GM19239 (cell line): ENCODE measurements around the gene ANO9.

Experiments used
- DNase-seq: peaks from one replicate; pipeline ENCODE4 v3.0.0; 2011; ENCODE audit warnings: low spot score; ENCODE audit not compliant: insufficient read length
- FAIRE-seq: peaks from 2 replicates; lab custom pipeline; 2011; peaks lifted over from hg19 to GRCh38; lab: Jason Lieb, UNC

ANO9 gene

DNA sequence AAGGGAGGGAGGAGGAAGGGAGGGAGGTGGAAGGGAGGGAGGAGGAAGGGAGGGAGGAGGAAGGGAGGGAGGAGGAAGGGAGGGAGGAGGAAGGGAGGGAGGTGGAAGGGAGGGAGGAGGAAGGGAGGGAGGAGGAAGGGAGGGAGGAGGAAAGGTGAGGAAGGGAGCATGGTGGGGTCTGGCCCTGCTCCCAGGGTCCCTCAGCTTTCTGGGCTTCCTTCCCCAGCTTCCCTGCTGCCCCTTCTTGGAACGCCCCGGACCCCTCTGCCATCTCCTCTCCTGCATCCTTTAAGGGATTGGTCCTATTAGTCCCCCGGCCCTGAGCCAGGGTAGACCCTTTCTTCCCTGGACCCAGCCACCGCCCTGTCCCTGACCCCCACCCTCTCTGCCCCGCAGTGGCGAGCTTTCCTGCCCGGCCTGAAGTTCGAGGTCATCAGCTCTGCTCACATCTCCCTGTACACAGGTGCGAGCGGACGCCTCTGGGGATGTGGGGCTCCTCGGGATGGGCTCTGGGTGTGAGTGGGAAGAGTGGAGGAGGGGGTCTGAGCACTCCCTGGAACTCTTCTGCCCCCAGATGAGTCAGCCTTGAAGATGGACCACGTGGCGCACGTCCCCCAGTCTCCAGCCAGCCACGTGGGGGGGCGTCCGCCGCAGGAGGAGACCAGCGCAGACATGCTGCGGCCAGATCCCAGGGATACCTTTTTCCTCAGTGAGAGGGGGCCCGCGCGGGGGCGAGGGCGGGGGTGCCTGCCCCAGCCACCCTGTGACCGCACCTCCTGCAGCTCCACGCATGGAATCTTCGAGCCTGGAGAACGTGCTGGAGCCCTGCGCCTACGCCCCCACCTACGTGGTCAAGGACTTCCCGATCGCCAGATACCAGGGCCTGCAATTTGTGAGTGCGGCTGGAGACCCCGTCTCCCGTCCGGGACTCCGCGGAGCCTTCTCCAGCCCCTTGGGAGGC lies 66.5 kb downstream of the ANO9 start:
- DNase-seq, result no peak
- FAIRE-seq, result no peak

DNA sequence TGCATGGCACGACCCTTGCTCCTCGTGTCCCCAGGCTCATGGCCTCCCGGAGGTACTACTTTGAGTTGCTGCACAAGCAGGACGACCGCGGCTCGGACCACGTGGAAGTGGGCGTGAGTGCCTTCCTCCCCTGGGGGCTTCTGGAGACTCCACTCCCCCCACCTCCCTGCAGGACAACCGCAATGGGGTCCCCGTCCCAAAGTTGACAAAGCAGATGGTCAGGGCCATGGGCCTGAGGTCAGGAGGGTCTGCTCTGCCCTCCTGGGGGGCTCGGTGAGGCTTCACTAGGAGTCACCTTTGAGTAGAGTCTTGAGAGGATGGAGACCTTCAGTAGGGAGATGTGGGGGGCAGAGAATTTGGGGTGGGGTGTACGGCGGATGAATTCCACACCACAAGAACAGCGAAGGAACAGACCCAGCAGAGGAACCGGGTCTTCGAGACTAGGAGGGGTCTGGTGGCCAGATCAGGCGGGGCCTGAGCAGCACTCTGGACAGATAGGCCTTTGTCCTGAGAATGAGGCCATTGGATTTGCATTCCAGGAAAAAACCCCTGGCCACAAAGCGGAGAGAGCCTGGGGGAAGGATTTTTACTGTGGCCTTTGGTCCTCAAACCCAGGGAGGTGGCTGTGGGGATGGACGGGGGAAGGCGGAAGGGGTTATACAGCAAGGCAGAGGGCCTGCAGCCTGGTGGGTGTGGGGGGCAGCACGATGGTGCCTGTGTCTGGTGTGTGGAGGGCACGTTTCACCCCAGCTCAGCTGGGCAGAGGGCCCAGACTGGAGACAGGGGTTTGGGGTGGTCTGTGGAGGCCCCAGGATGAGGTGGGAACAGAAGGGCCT lies 67.9 kb downstream of the ANO9 start:
- DNase-seq, result no peak
- no peak for FAIRE-seq

DNA sequence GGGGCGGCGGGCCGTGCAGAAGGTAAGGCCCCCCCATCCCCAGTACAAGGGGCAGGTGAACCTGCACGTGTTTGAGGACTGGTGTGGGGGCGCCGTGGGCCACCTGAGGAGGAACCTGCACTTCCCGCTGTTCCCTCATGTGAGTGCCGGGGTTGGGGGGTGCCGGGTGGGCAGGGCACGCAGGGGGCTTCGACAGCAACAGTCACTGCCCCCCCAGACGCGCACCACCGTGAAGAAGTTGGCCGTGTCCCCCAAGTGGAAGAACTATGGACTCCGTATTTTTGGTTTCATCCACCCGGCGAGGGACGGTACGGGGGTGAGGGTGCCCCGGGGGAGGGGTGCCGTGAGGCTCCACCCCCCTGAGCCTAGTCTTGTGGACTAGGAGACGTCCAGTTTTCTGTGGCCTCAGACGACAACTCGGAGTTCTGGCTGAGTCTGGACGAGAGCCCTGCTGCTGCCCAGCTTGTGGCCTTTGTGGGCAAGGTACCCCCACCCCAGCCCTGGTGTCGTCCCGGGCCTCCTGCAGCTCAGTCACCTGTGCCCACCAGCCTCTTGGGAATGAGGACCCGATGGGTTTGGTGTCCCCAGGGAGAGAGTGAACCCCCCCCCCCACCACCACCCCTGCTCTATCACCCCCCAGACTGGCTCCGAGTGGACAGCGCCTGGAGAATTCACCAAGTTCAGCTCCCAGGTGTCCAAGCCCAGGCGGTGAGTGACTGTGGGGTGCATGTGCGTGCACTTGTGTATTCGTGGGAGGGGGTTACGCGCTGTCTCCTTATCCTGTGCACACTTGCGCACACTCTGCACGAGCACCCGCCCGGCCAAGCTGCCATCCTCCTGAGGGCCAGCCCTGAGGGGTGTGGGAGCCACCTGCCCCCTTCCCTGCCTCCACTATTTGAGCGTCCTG lies 68.7 kb downstream of the ANO9 start:
- no peak for FAIRE-seq

DNA sequence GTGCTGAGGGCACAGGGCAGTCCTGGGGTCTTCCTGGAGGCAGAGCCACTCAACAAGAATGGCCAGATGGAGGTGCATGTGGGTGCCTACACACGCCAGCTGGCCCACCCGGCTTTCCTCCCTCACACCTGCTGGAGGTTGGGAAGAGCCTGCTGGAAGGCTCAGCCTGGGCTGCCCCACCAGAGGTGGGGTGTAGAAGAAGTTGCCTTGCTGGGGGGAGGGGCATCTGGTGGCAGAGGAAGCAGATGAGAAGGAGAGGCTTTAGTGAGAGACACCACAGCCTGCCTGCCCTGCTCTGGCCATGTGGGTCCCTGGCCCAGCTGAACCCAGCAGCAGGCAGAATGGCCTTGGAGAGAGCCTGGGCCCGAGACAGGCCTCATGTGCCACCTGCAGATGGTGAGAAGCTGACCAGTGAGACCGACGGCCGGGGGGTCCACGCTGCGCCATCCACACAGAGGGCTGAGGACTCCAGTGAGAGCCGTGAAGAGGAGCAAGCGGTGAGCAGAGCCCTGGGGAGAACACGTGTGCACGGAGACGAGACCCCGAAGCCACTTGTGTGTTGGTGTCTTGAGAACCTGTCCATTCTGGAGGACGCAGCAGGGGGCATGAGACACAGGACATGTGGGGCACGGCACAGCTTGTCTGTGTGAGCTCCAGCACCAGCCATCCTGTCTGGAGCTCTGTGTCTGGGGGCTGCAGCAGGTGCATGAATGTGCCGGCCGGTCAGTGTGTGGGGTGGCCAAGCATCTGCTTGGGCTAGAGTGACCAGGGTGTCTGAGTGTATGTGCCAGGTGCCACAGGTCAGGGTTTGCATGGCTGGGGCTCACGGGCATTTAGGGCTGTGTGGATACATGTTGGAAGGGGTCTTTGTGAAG lies 69.9 kb downstream of the ANO9 start:
- no peak for FAIRE-seq
- DNase-seq, result no peak

More for the DNA sequence above, 68.7 kb downstream of the ANO9 start:
- DNase-seq, result no peak

DNA sequence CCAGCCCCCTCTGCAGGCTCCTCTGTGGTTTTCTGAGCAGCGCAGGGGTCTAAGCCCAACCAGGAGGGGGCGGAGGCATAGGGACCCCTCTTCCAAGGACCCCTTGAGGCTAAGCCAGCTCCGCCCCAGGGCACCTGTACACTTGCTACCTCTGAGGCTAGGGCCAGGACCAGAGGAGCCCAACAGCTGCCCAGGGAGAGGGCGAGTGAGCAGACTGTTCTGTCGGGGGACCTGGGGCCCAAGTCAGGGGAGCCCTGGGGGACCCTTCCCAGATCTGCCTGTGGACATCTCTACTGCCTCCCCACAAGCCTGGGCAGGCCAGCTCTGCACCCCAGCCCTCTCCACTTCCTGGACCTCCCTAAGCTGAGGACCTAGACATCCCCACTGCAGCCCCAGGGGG lies 70.8 kb downstream of the ANO9 start:
- no peak for DNase-seq
- FAIRE-seq, result no peak

DNA sequence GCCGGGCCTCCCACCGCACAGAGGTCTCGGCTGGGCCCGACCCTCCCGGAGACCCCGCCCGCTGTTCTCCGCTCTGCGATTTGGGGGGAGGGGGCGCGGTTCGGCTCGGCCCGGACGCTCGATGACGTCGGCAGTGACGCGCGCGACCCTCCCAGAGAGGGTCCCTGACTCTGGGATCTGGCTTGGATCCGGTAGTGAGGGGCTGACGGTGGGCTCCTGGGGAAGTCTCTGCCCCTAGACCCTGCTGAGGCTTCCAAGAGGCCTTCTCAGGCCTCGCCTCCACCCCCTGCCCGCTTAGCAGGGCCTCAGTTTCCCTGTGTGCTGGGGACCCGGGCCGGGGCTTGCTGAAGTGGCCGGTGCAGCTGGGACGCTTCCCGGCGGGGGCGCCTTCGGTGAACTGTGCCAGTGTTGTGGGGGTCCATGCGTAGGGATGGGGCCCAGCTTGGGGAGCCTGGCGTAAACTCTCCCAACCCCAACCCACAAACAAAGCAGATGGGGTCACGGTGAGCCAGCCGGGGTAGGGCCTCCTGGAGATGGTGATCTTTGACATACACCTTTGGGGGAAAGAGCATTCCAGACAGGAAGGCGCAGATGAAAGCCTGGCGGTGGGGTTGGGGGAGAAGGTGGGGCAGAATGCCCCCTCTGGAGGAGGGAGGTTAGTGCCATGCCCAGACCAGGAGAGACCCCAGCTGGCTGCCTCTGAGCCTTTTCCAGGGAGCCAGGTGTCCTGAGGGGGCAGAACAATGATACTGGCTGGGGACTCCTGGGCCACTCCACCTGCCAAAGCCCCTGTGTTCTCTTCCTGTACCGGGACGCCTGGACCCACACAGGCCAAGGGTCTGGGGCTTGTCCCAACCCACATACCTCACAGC lies 71.5 kb downstream of the ANO9 start:
- FAIRE-seq (no peak), DNase-seq (peak; percentile 31)

DNA sequence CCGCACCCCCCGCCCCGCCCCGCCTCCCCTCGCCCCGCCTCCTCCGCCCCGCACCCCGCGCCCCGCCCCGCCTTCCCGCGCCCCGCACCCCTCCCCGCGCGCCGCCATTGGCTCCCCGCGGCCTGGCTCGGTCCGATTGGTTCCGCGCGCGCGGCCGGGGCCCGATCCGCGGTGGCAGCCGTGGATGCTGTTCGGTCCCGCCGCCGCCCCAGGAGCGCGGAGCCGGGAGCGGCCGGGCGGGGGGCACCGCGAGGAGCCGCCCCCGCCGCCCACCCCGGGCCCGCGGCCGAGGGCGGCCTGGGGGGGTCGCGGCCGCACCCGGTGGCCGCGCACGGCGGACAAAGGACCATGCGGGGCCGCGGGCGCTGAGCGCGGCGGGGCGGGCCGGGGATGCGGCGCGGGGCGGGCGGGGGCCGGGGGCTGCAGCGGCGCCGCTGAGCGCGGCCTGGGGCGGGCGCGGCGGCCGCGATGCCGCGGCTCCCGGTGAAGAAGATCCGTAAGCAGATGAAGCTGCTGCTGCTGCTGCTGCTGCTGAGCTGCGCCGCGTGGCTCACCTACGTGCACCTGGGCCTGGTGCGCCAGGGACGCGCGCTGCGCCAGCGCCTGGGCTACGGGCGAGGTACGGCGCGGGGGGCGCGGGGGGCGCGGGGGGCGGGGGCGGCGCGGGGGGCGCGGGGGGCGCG lies 72.3 kb downstream of the ANO9 start, which contains the start of gene B4GALNT4:
TSS of gene B4GALNT4 (plus strand) at position 164 of the 683 bp plus-strand sequence. CDS start at position 469, 305 bp downstream.
- DNase-seq (peak; percentile 38), FAIRE-seq (no peak)

DNA sequence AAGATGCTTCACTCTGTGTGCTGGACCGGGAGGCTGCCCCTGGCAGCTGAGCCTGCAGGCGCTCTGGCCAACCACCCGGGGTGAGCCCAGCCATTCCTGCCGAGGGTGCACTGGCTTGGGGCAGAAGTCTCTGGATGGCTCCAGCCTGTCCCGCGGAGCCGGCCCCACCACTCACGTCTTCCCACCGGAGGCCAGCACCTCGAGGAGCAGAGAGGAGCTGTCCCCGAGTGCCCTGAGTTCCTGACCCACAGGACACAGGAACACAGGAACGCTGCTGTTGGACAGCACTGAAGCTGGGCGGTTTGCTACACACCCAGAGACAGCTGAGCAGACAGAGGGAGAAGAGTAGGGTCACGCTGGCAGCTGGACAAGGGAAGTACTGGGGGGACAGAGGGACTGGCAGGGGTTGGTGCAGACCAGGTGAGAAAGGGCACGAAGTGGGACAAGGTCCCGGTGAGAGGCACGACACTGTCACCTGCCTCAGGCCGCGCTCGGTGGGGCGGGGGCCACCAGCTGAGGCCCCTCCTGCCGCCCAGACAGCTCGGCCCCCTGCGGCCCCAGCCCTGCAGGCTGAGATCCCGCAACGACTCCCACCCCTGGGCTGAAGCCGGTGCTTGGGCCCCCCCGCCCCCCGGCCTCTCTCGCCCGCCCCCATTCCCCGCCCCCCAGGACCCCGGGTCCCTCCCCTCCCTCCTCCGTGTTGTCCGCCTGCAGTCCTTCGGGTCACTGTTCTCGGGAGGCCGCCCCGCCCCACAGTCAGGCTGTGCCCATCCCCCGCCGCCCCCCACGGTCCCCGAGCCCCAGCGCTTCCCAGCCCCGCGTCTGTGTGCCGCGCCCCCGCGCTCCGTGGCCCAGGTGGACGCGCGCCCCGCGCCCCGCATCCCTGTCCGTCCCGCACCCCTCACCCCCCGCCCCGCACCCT lies 73.1 kb downstream of the ANO9 start:
- FAIRE-seq (no peak), DNase-seq (no peak)

DNA sequence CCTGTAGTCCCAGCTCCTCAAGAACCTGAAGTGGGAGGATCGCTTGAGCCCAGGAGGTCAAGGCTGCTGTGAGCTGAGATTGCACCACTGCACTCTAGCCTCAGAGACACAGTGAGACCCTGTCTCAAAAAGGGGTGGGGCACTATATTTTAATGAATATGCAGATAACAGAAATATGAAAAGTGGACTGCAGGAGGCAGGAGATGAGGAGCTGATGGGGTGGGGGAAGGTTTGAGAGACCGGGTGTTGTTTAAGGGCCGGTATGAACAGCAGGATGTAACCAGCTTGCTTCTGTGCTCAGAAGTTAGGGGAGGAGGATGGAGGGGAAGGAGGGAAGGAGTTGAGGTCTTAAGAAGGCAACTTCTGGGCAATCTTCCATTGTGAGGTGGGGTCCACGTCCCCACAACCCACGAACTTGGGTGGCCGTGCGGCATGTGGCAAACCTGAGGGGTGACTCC lies 73.8 kb downstream of the ANO9 start:
- FAIRE-seq, result no peak

More for the DNA sequence above, 73.8 kb downstream of the ANO9 start:
- no peak for DNase-seq
